GM10266 (cell line): ENCODE data around the gene UMPS.
A peak's percentile ranks its signal among the peaks of the same experiment; 100 is the strongest.

ENCODE experiments used
- DNase-seq: peaks from one replicate; pipeline ENCODE4 v3.0.0; 2012; ENCODE audit errors: extremely low spot score
- TF ChIP-seq, protein P1 (sequence below): IDR thresholded peaks from 2 replicates; pipeline ENCODE4 v1.5.1; 2012; ENCODE audit warnings: mild to moderate bottlenecking, low read depth; ENCODE audit not compliant: control insufficient read depth, insufficient read depth; ENCODE audit errors: missing control alignments

The UMPS gene

DNA sequence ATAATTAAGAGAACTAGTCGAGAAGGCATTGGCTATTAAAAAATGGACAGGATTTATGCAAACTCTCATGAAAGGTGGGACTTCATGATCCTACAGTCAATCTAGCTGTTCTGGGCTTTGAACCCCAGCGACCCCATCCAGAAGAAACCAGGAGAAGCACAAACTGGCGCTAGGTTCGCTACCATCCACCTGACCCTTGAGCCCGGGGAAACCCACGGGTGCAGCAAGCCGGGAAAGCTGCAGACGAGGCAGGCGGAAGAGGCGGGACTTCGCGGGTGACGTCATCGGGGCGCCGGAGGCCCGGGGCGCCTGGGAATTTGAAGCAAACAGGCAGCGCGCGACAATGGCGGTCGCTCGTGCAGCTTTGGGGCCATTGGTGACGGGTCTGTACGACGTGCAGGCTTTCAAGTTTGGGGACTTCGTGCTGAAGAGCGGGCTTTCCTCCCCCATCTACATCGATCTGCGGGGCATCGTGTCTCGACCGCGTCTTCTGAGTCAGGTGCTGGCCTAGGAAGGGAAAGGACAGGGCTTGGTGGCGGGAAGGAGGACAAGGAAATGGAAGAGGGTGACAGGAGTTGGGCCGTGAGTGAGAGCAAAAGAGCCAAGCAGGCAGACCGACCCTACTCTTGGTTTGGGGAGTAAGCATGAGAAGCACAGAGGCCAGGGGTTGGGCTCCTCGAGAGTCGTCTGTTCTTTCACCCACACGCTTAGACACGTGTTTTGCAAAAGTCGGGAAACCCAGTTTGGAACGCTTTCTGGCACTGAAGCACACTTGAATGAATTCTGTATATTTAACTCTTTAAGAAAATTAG lies at the start of gene UMPS:
Gene UMPS (plus strand): TSS at position 324 of the 812 bp plus-strand sequence. CDS start 20 bp downstream, at position 344.
- TF ChIP-seq, protein P1, sequence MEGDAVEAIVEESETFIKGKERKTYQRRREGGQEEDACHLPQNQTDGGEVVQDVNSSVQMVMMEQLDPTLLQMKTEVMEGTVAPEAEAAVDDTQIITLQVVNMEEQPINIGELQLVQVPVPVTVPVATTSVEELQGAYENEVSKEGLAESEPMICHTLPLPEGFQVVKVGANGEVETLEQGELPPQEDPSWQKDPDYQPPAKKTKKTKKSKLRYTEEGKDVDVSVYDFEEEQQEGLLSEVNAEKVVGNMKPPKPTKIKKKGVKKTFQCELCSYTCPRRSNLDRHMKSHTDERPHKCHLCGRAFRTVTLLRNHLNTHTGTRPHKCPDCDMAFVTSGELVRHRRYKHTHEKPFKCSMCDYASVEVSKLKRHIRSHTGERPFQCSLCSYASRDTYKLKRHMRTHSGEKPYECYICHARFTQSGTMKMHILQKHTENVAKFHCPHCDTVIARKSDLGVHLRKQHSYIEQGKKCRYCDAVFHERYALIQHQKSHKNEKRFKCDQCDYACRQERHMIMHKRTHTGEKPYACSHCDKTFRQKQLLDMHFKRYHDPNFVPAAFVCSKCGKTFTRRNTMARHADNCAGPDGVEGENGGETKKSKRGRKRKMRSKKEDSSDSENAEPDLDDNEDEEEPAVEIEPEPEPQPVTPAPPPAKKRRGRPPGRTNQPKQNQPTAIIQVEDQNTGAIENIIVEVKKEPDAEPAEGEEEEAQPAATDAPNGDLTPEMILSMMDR, result no peak
- DNase-seq, result peak; percentile 89

DNA sequence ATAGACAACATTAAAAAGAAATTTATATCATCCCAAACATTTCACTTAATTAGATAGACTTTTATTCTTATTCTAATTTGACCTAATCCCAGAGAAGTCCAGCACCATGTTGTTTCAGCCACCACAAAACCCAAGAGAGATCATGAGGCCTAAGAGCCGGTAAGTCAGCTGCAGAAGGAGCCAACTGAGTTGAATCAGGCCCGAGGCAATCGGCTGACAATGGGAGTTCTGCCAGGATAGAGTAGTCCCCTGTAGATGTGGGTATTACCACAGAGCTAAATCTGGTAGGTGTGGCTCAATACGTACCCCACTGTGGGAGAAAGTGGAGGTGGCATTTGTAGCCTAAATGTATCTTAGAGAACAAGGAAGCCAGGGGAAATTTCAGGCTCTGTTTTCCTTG lies 49.7 kb upstream of the UMPS start:
- no peak for DNase-seq
- TF ChIP-seq, protein P1, result no peak

DNA sequence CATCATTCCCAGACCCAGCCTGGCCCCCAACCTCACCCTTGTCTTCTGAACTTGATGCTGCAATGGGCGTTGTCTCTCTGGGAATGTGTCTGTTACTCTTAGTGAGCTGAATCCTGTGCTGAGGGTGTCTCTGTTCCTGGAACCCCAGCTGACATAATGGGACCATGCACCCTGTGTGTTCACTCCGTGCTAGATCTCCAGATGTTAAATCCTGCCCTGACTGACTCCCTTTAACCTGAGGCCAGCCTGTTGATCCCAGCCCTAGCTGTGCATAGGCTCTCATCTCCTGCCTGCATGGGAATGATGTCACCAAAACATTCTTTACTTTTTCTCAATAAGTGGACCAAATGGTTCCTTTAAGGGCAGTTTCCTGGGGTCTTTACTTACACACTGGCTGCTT lies 48.0 kb upstream of the UMPS start:
- no peak for DNase-seq
- TF ChIP-seq, protein P1, result no peak

DNA sequence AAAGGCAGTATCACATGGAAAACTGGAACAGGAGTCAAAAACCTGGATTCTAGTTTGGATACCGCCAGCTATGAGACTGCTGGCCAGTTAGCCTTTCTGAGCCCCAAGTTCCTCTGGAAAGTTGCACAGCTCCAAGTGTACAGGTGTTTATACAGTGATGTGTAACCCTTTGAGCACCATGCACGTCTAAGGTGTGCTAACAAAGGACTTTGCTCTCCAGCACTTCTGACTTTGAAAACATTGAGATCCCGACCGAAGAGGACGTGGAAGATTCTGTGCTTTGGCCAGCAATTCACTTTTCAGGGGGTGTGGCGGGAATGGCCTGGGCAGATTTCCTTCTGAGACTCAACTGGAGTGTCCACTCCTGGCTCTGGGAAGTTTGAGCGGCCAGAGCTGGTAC lies 45.8 kb upstream of the UMPS start:
- TF ChIP-seq, protein P1, result no peak
- no peak for DNase-seq

DNA sequence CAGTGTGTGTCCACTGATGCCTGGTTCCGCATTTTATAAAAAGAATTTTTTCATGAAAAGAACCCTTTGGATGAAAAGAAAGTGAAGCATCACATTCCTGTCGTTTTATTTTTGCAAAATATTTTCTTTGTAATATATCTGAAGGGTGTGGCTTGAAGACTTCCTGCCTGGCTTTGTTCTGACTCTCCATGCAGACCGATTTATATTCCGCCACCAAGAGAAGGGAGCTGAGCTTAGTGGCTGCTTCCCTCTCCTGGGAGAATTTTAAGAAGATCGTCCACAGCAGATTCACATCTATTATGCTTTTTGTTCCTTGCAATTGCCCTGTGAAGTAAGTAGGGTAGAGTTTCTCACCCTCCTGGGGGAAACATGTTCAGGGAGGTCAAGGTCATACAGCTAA lies 45.2 kb upstream of the UMPS start:
- TF ChIP-seq, protein P1, result no peak
- no peak for DNase-seq

DNA sequence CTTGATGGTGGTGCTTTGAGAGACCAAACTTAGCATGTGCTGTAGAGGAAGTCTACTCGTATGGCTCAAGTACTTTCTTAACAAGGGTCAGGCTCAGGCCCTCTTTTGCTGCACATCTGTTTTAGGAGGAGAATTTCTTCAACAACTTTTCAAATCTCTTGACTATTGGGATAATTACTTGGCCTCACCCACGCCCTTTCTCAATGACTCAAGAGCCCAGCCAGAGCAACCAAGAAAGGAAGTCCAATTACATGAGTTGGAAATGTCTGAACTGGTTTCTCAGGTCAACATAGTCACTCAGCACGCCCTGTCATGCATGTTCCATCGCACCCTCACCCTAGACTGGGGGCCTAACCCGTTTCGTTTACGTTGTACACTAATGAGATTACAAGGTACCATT lies 44.8 kb upstream of the UMPS start:
- no peak for DNase-seq
- TF ChIP-seq, protein P1, result no peak

DNA sequence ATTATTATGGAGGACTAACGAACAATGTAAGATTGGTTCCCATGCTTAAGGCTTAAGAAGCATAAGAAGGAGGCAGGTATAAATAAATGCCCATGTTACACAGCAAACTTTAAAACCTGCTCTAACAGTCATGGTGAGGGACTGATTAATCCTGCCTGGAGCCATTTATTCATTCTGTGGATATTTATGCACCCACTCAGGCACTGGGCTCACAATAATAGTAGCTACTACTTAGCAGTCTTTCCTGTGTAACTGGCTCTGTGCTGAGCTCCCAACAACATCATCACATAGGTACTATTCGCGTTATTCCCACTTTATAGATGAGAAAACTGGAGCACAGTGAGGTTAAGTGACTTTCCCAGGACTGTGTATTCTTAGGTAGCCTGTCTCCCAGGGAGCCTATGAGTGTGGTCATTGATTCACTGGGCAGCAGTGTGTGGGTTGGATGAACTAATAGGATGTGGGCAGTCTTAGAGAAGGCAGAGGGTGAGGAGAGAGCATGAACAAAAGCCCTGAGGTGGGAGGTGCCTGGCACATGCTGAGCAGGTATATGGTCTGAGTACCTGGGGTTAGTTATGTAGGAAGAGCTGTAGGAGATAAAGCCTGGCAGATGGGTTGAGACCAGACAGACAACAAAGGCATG lies 44.1 kb upstream of the UMPS start:
- no peak for DNase-seq
- TF ChIP-seq, protein P1, result no peak
